NCI-H1436 treated with DMSO at 0.1 percent for 48 hours (cell line): ENCODE data around the gene FAM219A.
"Not testable (repeated sequence)": the region's sequence is repeated elsewhere in the genome, so short reads cannot be mapped to it uniquely, and the experiment has no call there.

Experiments
- DNase-seq: peaks from one replicate; lab custom pipeline; 2025; lab: John Stamatoyannopoulos, UW

The FAM219A gene

DNA sequence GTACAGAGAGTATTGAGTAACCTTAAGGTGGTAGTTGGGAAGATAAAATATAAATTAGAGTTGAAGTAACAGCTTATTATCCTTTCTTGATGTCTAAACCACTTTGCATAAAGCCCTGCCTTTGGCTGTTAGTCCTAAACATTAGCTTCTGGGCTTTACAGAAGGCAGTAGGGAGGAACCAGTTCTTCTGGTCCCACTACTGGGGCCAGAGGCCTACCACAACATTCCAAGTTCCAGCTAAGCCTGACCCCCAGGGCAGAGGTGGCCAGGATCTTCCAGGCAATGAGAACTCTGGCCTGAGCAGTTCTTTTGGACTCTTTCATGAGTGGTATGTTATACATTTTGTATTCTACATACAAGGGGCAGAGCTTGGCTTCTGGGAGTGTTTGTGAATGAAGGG is 26.3 kb upstream of the FAM219A start:
- DNase-seq = no peak

DNA sequence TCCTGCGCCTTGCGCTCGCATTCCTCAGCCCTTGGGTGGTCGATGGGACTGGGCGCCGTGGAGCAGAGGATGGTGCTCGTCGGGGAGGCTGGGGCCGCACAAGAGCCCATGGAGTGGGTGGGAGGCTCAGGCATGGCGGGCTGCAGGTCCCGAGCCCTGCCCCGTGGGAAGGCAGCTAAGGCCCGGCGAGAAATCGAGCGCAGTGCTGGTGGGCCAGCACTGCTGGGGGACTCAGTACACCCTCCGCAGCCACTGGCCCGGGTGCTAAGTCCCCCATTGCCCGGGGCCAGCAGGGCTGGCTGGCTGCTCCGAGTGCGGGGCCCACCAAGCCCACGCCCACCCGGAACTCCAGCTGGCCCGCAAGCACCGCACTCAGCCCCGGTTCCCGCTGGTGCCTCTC is 24.4 kb upstream of the FAM219A start:
- not testable (repeated sequence) for DNase-seq

- not testable (repeated sequence) for DNase-seq
Measured at GRCh38 chr9:34481620-34482019, 23.2 kb upstream of the FAM219A start.

GRCh38 chr9:34479431-34479866 is 21.1 kb upstream of the FAM219A start:
- no peak for DNase-seq

DNA sequence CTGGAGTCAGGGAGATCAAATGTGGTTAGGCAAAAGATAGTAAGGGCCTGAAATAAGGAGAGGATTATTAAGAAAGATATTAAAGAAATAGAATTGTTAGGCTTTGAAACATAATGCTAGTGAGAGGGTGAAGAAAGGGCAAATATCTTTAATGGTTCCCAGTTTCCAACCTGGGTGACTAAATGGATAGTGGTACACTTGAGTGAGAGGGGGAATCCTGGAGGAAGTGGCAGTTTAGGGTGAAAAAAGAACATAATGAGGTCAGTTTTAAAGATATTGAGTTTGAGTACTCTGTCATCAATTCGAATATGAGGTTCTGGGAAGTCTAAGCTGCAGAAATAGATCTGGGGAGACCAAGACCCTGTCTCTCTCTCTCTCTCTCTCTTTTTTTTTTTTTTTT is 19.2 kb upstream of the FAM219A start:
- DNase-seq = no peak

GRCh38 chr9:34475097-34475496 is 16.7 kb upstream of the FAM219A start:
- DNase-seq = peak; percentile 80

DNA sequence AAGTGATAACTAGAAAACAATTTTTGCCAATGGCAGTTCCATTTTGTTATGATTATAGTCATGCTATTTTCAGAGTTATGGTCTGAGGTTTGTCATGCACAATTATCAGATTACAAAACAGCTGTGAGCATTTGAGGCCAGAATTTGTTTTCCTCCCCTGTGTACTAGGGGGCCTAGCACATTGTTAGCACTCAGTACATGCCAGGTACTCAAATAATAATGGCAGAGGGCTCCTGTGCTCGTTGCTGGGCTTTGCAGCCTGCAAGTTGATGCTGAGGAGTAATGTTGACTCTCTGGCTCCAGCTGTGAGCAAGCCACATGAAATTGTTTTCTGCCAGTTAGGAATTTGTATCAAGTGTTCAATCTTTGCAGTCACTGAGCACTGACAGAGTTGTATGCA is 7.1 kb upstream of the FAM219A start:
- DNase-seq = no peak

DNA sequence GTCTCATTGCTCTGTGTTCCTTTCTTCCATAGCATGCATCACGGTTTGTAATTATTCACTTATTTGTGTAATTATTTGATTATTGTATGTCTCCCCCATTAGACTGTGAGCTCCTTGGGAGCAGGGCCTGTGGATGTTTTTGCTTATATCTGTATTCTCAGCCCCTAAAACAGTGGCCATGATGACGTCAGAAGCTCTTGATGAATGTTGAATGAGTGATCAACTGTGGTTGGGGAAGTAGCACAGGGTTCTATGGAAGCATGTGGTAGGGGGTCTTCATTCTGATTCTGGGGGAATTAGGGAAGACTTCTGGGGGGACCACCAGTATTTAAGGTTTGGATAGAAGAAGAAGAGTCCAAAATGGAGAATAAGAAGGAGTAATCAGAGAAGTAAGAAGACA is 6.2 kb upstream of the FAM219A start:
- DNase-seq = no peak

GRCh38 chr9:34463901-34464232 is 5.5 kb upstream of the FAM219A start:
- DNase-seq = no peak

- no peak for DNase-seq
Measured at GRCh38 chr9:34463098-34463900, 4.9 kb upstream of the FAM219A start.

DNA sequence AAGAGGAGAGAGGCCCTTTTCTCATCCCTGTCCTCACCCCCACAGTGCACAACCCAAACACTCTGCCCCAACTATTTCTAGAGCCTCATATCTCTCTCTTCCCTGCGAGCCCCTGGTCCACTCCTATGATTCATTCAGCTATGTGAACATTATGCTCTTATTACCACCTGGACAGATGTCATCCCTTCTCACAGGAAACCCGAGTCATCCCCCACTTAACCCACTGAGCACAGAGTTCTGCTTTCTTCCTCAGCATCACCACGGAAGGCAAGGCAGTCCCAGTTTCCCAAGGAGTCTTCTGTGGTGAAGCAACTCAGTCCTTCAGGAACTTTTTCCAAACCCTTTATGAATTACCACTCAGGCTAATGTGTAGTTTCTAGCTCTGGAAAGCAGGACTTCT is 1.6 kb upstream of the FAM219A start:
- DNase-seq = no peak

- no peak for DNase-seq
Measured at GRCh38 chr9:34459356-34459755, 986 bp upstream of the FAM219A start.

DNA sequence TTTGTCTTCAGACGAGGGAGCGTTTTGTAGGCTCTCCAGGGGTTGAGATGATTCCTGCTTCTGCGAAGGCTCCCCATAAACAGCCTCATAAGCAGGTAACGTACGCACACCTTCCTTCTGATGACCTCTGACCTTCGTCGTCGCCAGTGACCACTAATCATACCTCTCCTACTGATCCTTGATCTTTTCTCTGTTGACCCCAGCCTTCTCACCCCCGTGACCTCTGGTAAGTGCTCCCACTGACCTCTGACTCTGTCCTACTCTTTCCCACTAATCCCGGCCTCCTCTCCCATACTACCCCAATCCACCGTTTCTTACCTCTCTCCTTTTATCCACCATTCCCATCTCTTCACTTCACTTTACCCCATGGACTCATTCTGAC is 580 bp upstream of the FAM219A start:
- DNase-seq = no peak

DNA sequence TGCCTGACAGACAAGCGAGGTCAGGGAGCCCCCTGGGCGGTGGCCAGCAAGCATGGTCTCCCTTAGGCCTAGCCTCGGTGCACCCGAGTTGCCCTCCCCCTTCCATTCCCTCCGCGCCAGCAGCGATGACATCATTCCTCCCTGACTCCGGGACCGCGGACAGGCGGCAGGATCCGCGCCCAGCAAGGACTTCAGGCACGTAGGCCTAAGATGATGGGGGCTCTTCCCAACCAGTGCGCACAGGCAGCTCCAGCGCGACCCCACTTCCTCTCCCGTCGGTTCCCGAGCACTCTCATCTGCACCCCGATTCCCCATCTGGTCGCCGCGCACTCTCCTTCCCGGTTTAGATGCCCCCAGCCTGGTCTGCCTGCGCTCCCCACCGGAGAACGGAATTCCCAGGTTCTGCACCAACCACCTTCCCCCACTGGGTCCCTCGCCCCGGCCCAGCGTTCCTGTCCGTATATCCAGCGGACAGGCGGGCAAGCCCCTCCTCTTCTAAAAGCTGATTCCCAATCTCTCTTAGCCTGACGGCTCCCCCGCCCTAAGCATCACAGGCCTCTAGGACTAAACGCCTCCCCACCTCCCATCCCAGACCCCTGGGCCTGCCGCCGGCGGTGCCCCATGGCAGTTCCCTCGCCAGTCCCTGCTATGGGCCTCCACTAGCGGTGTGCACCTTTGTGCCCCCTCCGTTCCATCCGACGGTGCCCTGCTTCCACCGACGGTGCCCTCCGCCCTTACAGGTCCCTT is 931 bp downstream of the FAM219A start:
- no peak for DNase-seq

DNA sequence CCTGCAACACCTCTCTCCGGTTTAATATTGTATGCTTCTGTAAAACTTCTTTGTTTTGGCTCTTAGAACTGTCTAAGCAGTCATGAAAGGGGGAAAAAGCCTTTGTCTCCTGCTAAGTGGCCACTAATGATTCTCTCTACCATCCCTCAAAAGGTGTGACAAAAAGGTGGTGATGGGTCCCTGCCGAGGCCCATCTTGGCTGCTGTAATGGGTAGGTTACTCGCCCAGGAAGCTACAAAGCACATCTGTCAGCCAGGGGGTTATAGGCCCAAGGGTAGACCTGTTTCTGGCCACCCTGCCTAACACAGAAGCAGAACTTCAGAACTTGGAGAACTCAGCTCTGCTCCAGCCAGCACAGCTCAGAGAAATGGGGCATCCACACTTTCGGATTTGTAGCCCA is 1.6 kb downstream of the FAM219A start:
- no peak for DNase-seq

DNA sequence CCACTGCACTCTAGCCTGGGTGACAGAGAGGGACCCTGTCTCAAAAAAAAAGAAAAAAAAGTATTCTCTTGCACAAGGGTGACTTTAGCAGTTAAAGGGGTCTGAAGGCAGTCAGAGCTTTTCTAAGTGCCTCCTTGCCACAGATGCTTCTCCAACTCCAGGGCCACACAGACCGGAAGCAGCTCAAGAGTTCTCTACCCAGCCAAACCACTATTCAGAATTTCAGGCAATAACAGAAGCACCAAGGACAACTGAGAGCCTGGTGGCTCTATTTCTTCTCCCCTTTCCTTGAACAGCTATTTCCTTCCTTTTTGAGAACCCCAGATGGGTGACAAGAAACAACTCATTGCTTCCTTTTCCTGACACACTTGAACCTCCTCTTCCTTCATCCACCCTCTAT is 2.2 kb downstream of the FAM219A start:
- DNase-seq = no peak

DNA sequence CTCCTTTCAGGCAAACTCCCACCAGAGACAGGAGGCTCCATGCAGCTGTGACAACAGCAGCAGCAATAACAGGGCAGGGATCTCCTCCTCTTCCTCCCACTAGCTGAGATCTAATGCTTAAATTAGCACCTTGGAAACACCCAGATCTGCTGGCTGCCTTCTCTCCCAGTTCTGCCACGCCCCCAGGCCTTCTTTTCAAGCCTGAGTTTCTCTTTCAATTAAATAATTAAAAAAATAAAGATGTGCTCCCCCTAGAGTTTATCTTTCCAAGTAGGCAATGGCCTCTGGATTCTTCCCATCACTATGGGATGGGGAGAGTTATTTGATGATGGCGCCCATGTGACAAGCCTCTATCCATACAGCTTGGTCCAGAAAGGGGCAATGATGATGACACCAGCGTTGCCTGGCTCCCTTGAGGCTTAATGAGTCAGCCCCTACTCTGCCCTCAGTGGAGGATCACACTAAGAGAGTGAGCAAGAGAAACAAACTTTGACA is 3.8 kb downstream of the FAM219A start:
- DNase-seq = no peak

- no peak for DNase-seq
Measured at GRCh38 chr9:34452568-34452967, 5.8 kb downstream of the FAM219A start.

DNA sequence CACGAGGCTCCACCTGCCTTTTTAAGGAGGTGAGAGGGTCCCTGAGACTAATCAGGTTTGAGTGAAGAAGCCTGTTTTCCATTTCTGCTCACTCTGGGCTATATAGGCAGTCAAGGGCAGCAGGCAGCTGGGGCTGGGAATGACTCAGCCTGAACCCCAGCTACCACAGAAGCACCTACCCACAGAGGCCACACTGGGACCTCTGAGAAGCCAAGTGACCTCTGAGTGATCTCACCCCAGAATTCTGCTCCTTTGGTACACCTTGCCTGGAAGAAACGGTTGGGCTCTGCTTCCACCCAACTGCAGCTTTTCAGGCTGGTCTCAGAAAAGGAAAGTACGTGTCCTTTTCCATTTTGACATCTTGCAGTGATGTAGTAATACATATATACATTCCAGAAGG is 6.8 kb downstream of the FAM219A start:
- DNase-seq = no peak

- no peak for DNase-seq
Measured at GRCh38 chr9:34451135-34451534, 7.2 kb downstream of the FAM219A start.

DNA sequence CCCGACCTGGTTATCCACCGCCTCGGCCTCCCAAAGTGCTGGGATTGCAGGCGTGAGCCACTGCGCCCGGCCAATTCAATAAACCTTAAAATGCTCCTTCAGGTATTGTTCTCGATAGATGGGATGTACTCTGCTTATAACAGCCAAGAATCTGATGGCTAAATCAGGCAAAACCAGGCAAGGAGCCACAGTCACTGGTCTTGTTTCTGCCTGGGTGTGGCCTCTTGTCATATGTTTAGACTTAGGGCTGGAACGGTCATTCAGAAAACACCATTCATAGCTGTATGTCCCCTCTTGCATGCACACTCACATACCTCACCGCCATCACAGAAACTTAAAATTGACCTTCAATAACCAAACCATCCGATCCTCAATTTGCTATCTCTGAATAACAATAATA is 7.7 kb downstream of the FAM219A start:
- DNase-seq = no peak

DNA sequence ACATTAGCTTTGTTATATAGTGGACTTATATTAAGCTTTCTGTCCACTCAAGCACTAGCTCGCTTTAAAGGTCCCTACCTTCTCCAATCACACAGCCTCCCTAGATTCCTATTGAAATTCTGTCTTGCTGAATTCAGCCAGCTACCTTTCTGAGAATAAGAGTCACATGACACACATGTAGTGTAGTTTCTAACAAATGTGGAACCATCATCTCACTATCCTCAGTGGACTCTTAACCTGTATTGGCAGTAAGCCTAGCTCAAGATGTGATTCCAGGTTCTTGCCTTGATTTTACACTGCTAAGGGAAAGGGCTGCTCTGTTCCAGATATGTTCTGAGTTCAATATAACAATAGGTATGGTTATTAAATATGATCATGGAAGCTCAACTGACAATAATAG is 11.4 kb downstream of the FAM219A start:
- DNase-seq = no peak

DNA sequence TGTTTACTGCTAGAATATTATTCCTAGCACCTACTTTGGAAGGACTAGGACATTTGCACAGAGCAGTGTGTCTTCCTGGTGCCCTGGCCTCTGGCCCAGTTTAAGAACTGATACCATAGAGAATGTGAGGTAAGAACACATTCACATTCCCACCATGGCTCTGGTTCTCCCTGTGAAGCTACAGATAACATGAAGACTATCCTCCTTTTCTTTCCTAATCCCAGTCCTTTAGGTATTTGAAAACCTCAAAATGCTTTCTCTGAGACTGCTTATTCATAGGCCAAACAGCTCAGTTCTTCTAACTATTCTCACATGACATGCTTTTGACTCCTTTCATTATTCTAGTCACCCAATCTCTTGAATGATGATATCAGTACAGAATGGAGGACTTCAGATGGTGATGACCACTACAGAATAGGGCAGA is 11.9 kb downstream of the FAM219A start:
- no peak for DNase-seq

DNA sequence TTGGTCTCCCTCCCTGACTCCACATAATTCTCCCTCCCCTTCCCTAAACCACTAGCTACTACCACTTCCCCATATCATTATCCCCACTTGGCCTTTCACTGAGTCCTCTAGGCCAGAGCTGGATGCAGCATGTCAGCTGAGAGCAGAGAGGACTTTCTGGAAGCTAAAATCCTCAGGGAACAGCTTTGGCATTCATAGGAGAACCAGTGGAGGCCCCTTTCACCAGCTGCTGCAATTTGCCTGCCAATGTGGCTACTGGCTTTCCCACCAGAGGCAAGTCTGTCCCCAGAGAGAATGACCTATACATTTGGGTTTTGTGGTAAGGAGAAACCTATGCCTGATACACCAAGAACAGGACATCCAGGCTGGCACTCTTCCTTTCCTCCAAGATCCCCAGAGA is 14.4 kb downstream of the FAM219A start:
- no peak for DNase-seq
